Calu3 (cell line): ENCODE measurements around the gene TYMP. TPM values are rescaled to one million over a fixed set of nuclear protein-coding genes. Genes with fewer than 3 reads are reported as not detected.

Experiments used
- BruUV-seq: library from RNA; stranded (reverse); fragments of 400-500 nt; replicated peaks from 2 replicates; lab custom pipeline; 2021; lab: Mats Ljungman, UMichigan
- CTCF ChIA-PET: fragments of 300-600 bp; sonication (Branson Sonifier 250); formaldehyde crosslinking; loops from one replicate; lab custom pipeline; 2022; ENCODE audit warnings: antibody characterized with exemption; lab: Charles Lee
- DNase-seq: peaks from one replicate; pipeline ENCODE4 v3.0.0; 2022
- H3K27ac Mint-ChIP-seq: one replicate; pipeline ENCODE4 v1.8.0; 2022; ENCODE audit warnings: mixed read lengths; ENCODE audit not compliant: unreplicated experiment
- H3K27me3 Mint-ChIP-seq: one replicate; pipeline ENCODE4 v1.8.0; 2022; ENCODE audit warnings: mixed read lengths; ENCODE audit not compliant: unreplicated experiment
- H3K36me3 Mint-ChIP-seq: one replicate; pipeline ENCODE4 v1.8.0; 2022; ENCODE audit warnings: mild to moderate bottlenecking, moderate library complexity, mixed read lengths; ENCODE audit not compliant: insufficient read depth, unreplicated experiment
- H3K4me1 Mint-ChIP-seq: one replicate; pipeline ENCODE4 v1.8.0; 2022; ENCODE audit warnings: mild to moderate bottlenecking, low read depth, mixed read lengths; ENCODE audit not compliant: unreplicated experiment
- H3K4me3 Mint-ChIP-seq: one replicate; pipeline ENCODE4 v1.8.0; 2022; ENCODE audit warnings: mild to moderate bottlenecking, low read depth, moderate library complexity, mixed read lengths; ENCODE audit not compliant: unreplicated experiment
- H3K9me3 Mint-ChIP-seq: one replicate; pipeline ENCODE4 v1.8.0; 2022; ENCODE audit warnings: low read depth, mixed read lengths; ENCODE audit not compliant: unreplicated experiment
- intact Hi-C: fragments of 100-400 bp; cut with micrococcal nuclease; formaldehyde crosslinking; loops from one replicate; pipeline ENCODE4 v1.10.0; 2022; ENCODE audit not compliant: unreplicated experiment
- total RNA-seq: library from RNA; stranded (reverse); gene quantifications from 2 replicates; pipeline ENCODE4 v1.2.3, GENCODE V29; 2022
- TF ChIP-seq, protein P1 (sequence below): fragments of 200-600 bp; IDR thresholded peaks from one replicate; pipeline ENCODE4 v1.8.0; 2022; ENCODE audit warnings: antibody characterized with exemption; ENCODE audit not compliant: unreplicated experiment

Gene TYMP
- total RNA-seq, 1 experiment from 2014 or later: 44.1 TPM

DNA sequence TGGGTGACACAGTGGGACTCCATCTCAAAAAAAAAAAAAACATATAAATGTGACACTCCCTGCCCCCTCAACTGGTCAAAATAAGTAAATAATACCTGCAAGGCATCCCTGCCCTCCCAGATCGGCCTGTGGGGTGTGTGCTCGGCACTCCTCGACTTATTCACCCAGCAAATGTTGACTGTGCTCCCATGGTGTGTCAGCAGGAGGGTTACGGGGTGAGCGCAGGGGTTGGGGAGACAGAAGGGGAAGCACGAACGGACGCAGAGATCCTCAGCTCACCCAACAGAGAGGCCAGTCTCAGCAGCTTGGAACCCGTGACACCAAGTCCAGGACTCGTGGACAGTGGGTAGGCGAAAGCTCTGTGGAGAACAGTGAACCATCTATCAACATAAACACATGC, 50.1 kb downstream of the TYMP start:
- intact Hi-C loops: no loop called here
- peaks cover 48% of the 10 kb centered on the region for H3K36me3 Mint-ChIP-seq
- no peaks in the 10 kb centered on the region for H3K9me3 Mint-ChIP-seq
- TF ChIP-seq, protein P1, sequence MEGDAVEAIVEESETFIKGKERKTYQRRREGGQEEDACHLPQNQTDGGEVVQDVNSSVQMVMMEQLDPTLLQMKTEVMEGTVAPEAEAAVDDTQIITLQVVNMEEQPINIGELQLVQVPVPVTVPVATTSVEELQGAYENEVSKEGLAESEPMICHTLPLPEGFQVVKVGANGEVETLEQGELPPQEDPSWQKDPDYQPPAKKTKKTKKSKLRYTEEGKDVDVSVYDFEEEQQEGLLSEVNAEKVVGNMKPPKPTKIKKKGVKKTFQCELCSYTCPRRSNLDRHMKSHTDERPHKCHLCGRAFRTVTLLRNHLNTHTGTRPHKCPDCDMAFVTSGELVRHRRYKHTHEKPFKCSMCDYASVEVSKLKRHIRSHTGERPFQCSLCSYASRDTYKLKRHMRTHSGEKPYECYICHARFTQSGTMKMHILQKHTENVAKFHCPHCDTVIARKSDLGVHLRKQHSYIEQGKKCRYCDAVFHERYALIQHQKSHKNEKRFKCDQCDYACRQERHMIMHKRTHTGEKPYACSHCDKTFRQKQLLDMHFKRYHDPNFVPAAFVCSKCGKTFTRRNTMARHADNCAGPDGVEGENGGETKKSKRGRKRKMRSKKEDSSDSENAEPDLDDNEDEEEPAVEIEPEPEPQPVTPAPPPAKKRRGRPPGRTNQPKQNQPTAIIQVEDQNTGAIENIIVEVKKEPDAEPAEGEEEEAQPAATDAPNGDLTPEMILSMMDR: no peak
- H3K4me1 Mint-ChIP-seq: peaks cover 12% of the 10 kb centered on the region
- BruUV-seq: no TSS peak
- H3K27me3 Mint-ChIP-seq: peaks cover 15% of the 10 kb centered on the region
- DNase-seq: no peak
- peak overlapping the region; percentile 82 for H3K4me3 Mint-ChIP-seq
- CTCF ChIA-PET: interaction anchor here (1.2 kb wide), 1 partner anchor 9 kb away, joined by 4 read pairs; no protein-coding TSS in a partner anchor
- no peak overlapping the region for H3K27ac Mint-ChIP-seq

DNA sequence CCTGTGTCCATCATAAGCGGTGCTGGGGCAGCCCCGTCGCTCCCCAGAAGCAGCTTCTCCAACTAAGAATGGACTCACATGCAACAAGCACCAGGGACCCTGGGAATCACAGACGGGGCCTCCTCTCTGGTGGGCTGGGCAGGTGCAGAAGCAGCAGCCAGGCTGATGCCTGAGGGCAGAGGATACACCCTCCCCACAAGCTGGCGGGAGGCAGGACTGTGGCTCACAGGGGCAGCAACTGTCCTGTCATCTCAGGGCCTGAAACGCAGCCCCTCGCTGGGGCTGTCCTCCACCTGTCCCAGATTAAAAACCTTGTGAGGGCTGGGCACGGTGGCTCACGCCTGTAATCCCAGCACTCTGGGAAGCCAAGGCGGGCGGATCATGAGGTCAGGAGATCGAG, 51.9 kb downstream of the TYMP start:
- CTCF ChIA-PET: no interaction called here
- DNase-seq: no peak
- intact Hi-C loops: no loop called here
- peaks cover 46% of the 10 kb centered on the region for H3K36me3 Mint-ChIP-seq
- no TSS peak for BruUV-seq
- peaks cover 15% of the 10 kb centered on the region for H3K27me3 Mint-ChIP-seq
- H3K9me3 Mint-ChIP-seq: no peaks in the 10 kb centered on the region
- TF ChIP-seq, protein P1: no peak
- no peak overlapping the region for H3K4me3 Mint-ChIP-seq
- H3K27ac Mint-ChIP-seq: no peak overlapping the region
- H3K4me1 Mint-ChIP-seq: peaks cover 12% of the 10 kb centered on the region

DNA sequence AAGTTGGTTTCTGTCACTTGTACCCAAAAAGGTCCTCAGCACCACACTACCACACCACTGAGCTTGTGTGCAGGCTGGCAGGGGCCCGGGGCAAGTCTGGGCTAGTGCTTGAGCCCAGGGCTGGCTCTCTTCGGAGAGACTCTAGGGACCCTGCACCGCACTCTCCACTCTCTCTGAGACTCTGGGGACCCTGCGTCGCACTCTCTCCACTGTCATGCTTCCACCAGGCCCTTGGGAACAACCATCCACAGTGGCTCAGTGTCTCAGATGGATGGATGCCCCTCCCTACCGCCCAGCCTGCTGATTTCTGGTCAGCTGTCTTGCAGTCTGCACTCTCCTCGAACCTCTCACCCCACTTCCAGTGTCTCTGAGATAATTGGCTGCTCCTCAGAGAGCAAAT, 52.9 kb downstream of the TYMP start:
- DNase-seq: no peak
- peak overlapping the region; percentile 4 for H3K4me3 Mint-ChIP-seq
- no peak overlapping the region for H3K27ac Mint-ChIP-seq
- no TSS peak for BruUV-seq
- intact Hi-C loops: no loop called here
- peaks cover 15% of the 10 kb centered on the region for H3K27me3 Mint-ChIP-seq
- TF ChIP-seq, protein P1: no peak
- H3K36me3 Mint-ChIP-seq: peaks cover 45% of the 10 kb centered on the region
- CTCF ChIA-PET: interaction anchor here (1.3 kb wide), 1 partner anchor 31 kb away, joined by 4 read pairs; the partner anchor contains the start of genes LMF2 and NCAPH2
- H3K9me3 Mint-ChIP-seq: no peaks in the 10 kb centered on the region
- peaks cover 23% of the 10 kb centered on the region for H3K4me1 Mint-ChIP-seq

Other genes with a start within 250 kb of the TYMP start
- 298 and 337 TPM in 2 replicates for gene PLXNB2, start 222.4 kb downstream of the TYMP start, total RNA-seq
- 13.2 and 19.0 TPM in 2 replicates for gene DENND6B, start 203.0 kb downstream of the TYMP start, total RNA-seq
- gene PPP6R2, start 186.7 kb downstream of the TYMP start, total RNA-seq: 47.1 and 50.0 TPM in 2 replicates
- 102 and 104 TPM in 2 replicates for gene SBF1, start 55.0 kb downstream of the TYMP start, total RNA-seq
- 10.2 and 13.6 TPM in 2 replicates for gene ADM2, start 48.5 kb downstream of the TYMP start, total RNA-seq
- gene MIOX, start 43.2 kb downstream of the TYMP start, total RNA-seq: 0.45 TPM in 1 of 2 replicates, not detected in the other
- gene LMF2, start 22.3 kb downstream of the TYMP start, total RNA-seq: 85.2 and 87.1 TPM in 2 replicates
- 73.2 and 92.0 TPM in 2 replicates for gene NCAPH2, start 21.8 kb downstream of the TYMP start, total RNA-seq
- gene SCO2, start 4.4 kb downstream of the TYMP start, total RNA-seq: 3.6 and 5.3 TPM in 2 replicates
- gene KLHDC7B, start 15.9 kb upstream of the TYMP start, total RNA-seq: 1.6 and 3.0 TPM in 2 replicates
- not detected in 2 replicates for gene SYCE3, start 32.9 kb upstream of the TYMP start, total RNA-seq
- gene CPT1B, start 48.4 kb upstream of the TYMP start, total RNA-seq: 72.6 and 77.0 TPM in 2 replicates
- 80.9 and 83.2 TPM in 2 replicates for gene CHKB, start 52.8 kb upstream of the TYMP start, total RNA-seq
- gene MAPK8IP2, start 70.8 kb upstream of the TYMP start, total RNA-seq: 2.9 and 3.1 TPM in 2 replicates
- gene ARSA, start 98.1 kb upstream of the TYMP start, total RNA-seq: 39.4 and 40.2 TPM in 2 replicates
- 2.1 and 2.5 TPM in 2 replicates for gene SHANK3, start 142.8 kb upstream of the TYMP start, total RNA-seq
- not detected in 2 replicates for gene ACR, start 208.2 kb upstream of the TYMP start, total RNA-seq